GM12878 (cell line): ENCODE data around the gene OSBPL5.

Experiments used
- CTCF ChIP-seq, 3 experiments: IDR thresholded peaks in 2 of 3; conservative IDR thresholded peaks in 1 of 3; 2 replicates each; pipeline ENCODE4 v1.5.1; 2011; ENCODE audit warnings: low read depth in 3 of 3, low read length in 3 of 3, mild to moderate bottlenecking in 3 of 3, control low read depth in 2 of 3, moderate library complexity in 2 of 3, inconsistent platforms in 1 of 3, mixed read lengths in 1 of 3; ENCODE audit not compliant: control insufficient read depth in 2 of 3, insufficient read depth in 1 of 3; ENCODE audit errors: extremely low read depth in 1 of 3
- KDM1A ChIP-seq: fragments of 200-600 bp; sonication (generic); IDR thresholded peaks from 2 replicates; pipeline ENCODE4 v1.6.1; 2016; ENCODE audit warnings: borderline replicate concordance
- NFYA ChIP-seq: IDR thresholded peaks from 2 replicates; pipeline ENCODE4 v1.6.1; 2011; ENCODE audit warnings: low read depth, mild to moderate bottlenecking, low read length, improper control_type of control experiment, borderline replicate concordance
- SIN3A ChIP-seq: IDR thresholded peaks from 2 replicates; pipeline ENCODE4 v1.6.1; 2012; ENCODE audit warnings: low read depth, low read length, improper control_type of control experiment
- USF2 ChIP-seq: IDR thresholded peaks from 2 replicates; pipeline ENCODE4 v1.6.1; 2011; ENCODE audit warnings: low read depth, low read length, improper control_type of control experiment, borderline replicate concordance

- no peak for TF ChIP-seq KDM1A
- TF ChIP-seq SIN3A = no peak
- no peak for TF ChIP-seq USF2
- TF ChIP-seq CTCF (IDR thresholded peaks at IDR 0.05 in 2 of 3, conservative IDR thresholded peaks at IDR 0.05 in 1 of 3; ENCODE audit: control insufficient read depth in 2 of 3, extremely low read depth in 1 of 3, insufficient read depth in 1 of 3, low read depth in 3 of 3, low read length in 3 of 3) = no peak
- no peak for TF ChIP-seq NFYA
Measured at GRCh38 chr11:3041699-3042441, 123.2 kb downstream of the OSBPL5 start.
